GM19193 (cell line): ENCODE measurements around the gene OPRM1.

Experiments used
- POLR2A ChIP-seq: IDR thresholded peaks from 4 replicates; pipeline ENCODE4 v1.6.1; 2011; ENCODE audit not compliant: insufficient read depth, insufficient read length; ENCODE audit errors: extremely low read depth

Gene OPRM1

GRCh38 chr6:154206996-154207395 is 168.0 kb downstream of the OPRM1 start:
- no peak for TF ChIP-seq POLR2A

DNA sequence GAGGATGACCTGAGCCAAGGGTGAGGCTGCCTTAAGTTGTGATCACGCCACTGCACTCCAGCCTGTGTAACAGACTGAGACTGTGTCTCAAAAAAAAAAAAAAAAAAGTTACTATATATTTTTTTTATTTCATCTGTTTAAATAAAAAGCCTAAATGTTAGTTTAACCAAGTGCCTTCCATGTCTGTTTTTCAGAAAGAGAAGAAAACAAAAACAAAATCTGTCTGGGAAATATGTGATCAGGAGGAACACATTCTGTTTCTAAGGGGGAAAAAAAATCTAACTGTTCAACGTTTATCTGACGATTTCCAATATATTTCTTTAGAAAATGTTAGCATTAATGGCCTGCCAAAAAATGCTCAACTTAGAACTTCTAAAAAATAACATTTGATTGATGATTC is 170.5 kb downstream of the OPRM1 start:
- no peak for TF ChIP-seq POLR2A

GRCh38 chr6:154210678-154211077 is 171.6 kb downstream of the OPRM1 start:
- TF ChIP-seq POLR2A, result no peak

- no peak for TF ChIP-seq POLR2A
Observed at GRCh38 chr6:154213782-154214181, 174.7 kb downstream of the OPRM1 start.

DNA sequence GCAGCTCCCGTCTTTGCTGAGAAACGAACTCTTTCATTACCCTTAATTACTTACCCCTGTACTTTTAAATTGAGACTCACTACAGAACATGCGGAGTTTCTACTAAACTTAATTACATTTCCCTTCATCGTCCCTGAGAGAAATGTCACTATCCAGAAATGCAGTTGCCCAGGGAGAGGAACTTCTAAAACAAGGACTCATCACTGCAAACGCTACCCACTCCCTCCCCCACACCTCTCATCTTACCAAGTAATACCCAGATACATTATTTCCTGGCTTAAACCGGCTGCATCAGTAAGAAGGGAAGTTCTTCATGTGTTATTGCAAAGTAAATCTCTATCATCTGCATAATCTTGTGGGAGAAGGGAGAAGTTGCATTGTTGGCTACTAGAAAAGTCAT is 179.3 kb downstream of the OPRM1 start:
- no peak for TF ChIP-seq POLR2A

- TF ChIP-seq POLR2A, result no peak
Observed at GRCh38 chr6:154218787-154219186, 179.7 kb downstream of the OPRM1 start.

- TF ChIP-seq POLR2A, result no peak
Observed at GRCh38 chr6:154219250-154219649, 180.2 kb downstream of the OPRM1 start.

DNA sequence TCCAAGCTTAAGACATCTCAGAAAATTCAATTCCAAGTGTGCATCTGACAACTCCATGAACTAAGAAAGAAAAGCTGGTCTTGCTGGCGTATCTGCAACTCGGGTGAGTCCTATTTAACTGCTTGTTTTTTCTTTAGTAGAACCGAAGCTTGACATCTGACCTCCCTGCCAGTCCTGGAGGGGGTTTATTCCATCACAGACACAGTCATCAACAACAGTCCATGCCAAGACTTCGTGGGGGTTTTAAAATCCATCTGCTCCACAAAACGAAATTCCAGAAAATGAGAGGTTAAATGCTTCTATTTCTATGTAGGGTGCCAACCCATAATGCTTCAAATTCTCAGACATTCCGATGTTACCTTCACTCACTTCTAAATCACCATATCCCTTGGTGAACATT is 183.7 kb downstream of the OPRM1 start:
- no peak for TF ChIP-seq POLR2A

- no peak for TF ChIP-seq POLR2A
Observed at GRCh38 chr6:154223296-154223695, 184.3 kb downstream of the OPRM1 start.

GRCh38 chr6:154226461-154226860 is 187.4 kb downstream of the OPRM1 start:
- TF ChIP-seq POLR2A, result no peak

DNA sequence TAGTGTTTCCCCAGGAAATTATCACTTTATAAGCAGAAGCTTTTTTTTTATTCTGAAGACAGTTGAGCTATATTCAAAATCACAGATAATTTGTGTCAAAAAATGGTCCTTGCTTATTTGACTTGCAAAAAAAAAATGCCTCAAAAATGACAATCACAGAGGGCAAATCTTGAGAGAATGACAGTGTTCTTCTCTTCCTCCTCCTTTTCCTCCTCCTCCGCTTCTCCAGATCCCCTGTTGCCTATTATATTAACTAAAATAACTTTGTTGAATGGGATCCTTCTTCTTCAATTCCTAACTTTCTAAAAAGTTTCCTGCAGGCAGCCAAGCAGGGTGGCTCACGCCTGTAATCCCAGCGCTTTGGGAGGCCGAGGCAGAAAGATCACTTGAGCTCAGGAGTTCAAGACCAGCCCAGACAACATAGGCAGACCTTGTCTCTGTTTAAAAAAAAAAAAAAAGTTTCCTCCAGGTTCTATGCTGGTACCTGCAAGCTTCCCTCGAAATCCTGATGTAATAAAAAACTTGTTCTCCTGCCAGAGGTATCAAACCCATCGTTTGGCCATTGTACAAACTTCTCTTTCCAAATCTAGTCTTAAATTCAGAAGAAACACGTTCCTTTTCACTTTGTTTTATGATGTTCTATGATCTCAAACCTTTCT is 189.0 kb downstream of the OPRM1 start:
- no peak for TF ChIP-seq POLR2A

GRCh38 chr6:154228521-154228905 is 189.5 kb downstream of the OPRM1 start:
- no peak for TF ChIP-seq POLR2A

DNA sequence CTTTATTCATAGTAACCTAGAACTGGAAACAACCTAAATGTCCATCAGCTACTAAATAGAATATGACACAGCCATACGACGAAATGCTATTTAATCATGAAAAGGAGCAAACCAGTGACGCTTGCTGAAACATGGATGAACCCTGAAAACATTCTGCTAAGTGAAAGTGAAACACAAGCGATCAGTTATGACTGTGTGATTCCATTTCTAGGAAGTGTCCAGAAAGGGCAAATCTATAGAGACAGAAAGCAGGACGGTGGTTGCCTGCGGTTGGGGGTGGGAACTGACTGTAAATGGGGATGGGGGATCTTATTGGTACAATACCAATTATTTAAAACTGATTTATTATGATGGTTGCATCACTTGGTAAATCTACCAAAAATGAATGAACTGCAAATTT is 190.7 kb downstream of the OPRM1 start:
- TF ChIP-seq POLR2A, result no peak

- no peak for TF ChIP-seq POLR2A
Observed at GRCh38 chr6:154230393-154230792, 191.4 kb downstream of the OPRM1 start.

DNA sequence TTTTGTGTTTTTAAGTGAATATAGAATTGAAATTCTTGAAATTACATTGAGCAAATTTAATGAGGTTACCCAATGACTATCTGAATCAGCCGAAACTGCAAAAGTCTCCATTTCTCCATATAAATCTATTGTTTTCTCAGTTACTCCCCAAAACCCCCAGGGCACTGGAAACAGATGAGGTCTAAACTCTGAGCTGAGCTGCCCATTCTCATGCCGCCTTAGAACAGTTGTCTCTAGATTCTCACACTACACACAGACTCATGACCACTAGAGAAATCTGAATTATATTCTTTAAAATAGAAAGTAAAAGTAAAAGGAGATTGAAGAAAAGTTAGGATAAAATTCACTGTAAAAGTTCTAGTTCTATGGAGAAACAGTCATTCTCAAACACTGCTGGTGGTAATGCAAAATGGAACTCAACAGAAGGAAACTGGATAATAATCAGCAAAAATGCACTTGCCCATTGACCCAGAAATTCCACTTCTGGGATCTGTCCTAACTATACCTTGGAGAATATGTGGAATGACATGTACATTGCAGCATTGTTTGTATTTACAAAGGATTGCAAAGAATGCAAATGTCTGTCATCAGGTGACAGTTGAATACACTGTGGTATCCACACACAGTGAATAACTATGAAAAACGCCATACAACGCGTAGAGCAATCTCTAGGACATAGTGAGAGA is 192.0 kb downstream of the OPRM1 start:
- TF ChIP-seq POLR2A, result no peak
